HepG2 (cell line): ENCODE measurements around the gene RABGAP1L. TPM values are rescaled to one million over a fixed set of nuclear protein-coding genes. Genes with fewer than 3 reads are reported as not detected.
A peak's percentile ranks its signal among the peaks of the same experiment; 100 is the strongest.

ENCODE experiments used
- AHDC1 ChIP-seq: sonication (generic); formaldehyde crosslinking; IDR thresholded peaks from 2 replicates; pipeline ENCODE4 v1.5.1; 2020; ENCODE audit warnings: mild to moderate bottlenecking, missing genetic modification reagents, borderline replicate concordance
- CC2D1A ChIP-seq: sonication (generic); formaldehyde crosslinking; IDR thresholded peaks from 2 replicates; pipeline ENCODE4 v1.8.1; 2023; ENCODE audit warnings: mild to moderate bottlenecking, missing genetic modification reagents
- FOXO1 ChIP-seq: sonication (generic); formaldehyde crosslinking; IDR thresholded peaks from 2 replicates; pipeline ENCODE4 v1.4.0; 2020; ENCODE audit warnings: missing genetic modification reagents
- FOXP1 ChIP-seq, 2 experiments: fragments of 450-650 bp in 1 of 2; IDR thresholded peaks; 2 replicates each; pipeline ENCODE4 v1.6.1; 2017 to 2018; ENCODE audit warnings: antibody characterized with exemption in 1 of 2
- HMG20A ChIP-seq: IDR thresholded peaks from 2 replicates; pipeline ENCODE4 v1.6.1; 2016; ENCODE audit warnings: borderline replicate concordance
- HNF4A ChIP-seq: sonication (generic); formaldehyde crosslinking; IDR thresholded peaks from 2 replicates; pipeline ENCODE4 v1.4.0; 2020; ENCODE audit warnings: missing genetic modification reagents
- MXD4 ChIP-seq: IDR thresholded peaks from 2 replicates; pipeline ENCODE4 v1.6.1; 2016; ENCODE audit warnings: mild to moderate bottlenecking, missing biosample characterization, missing genetic modification reagents
- SP1 ChIP-seq, 2 experiments: fragments of 450-650 bp in 1 of 2; sonication (generic) in 1 of 2; formaldehyde crosslinking in 1 of 2; IDR thresholded peaks; 2 replicates each; pipeline versions ENCODE4 v1.4.0 to v1.6.1; 2016 to 2020; ENCODE audit warnings: missing genetic modification reagents in 1 of 2
- STAG1 ChIP-seq: sonication (generic); formaldehyde crosslinking; IDR thresholded peaks from 2 replicates; pipeline ENCODE4 v1.4.0; 2020; ENCODE audit warnings: missing genetic modification reagents
- ZGPAT ChIP-seq: IDR thresholded peaks from 2 replicates; pipeline ENCODE4 v1.6.1; 2016; ENCODE audit warnings: mild to moderate bottlenecking
- polyA plus RNA-seq, 8 experiments: library from polyadenylated mRNA; depleted of rRNA in 3 of 8; stranded (reverse) in 7 of 8; unstranded in 1 of 8; fragments of >200 nt; fragmentation: Illumina TruSeq in 4 of 8; extraction: Trizol in 4 of 8; gene quantifications; 2 replicates each; pipeline versions ENCODE4 v1.2.1 to v1.2.3, GENCODE V29; 2011 to 2016; ENCODE audit warnings: low read depth in 4 of 8, missing spikeins in 1 of 8, mixed read lengths in 1 of 8; ENCODE audit not compliant: insufficient read depth in 1 of 8
- total RNA-seq, 5 experiments: library from RNA; depleted of rRNA; stranded (reverse); fragments of >200 nt; fragmentation: Illumina TruSeq; extraction: Trizol; gene quantifications; 2 replicates each; pipeline ENCODE4 v1.2.3, GENCODE V29; 2016; ENCODE audit warnings: low read depth in 1 of 5

The RABGAP1L gene
- total and polyA plus RNA-seq, 2 of the 13 experiments (the other 11 are each of a cell fraction or from before 2014, with no cell fraction given) = 7.9 to 22.6 TPM

DNA sequence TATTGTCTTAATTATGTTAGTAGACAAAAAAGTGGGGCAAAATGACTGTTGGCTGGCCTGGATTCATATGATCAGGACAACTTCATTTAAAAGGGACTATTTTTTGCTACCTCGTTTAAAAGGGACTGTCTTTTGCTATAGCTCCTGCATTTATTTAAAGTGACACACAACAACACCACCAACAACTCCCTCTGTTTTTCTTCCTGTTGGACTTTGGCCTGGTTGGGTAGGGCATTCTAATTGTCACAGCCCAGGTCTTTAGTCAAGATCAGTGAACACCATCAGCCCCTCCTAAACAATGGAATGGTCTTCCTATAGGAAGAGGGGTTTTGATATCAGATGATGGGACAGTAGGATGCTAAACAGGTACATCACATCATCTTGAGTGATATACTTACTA, 530.2 kb downstream of the RABGAP1L start (continued):
- TF ChIP-seq AHDC1 (CRISPR knock-in tag) (peak; percentile 90; the same call in 1 of the 2 replicates), STAG1 (CRISPR knock-in tag) (0 out of 2 replicates have a peak, but pooled peaks have one; percentile 7), FOXO1 (peak; percentile 68; the same call in 1 of the 2 replicates), FOXP1 (IDR thresholded peaks at IDR 0.05) (no peak), FOXP1 (CRISPR knock-in tag; IDR thresholded peaks at IDR 0.05) (peak; percentile 87), CC2D1A (no peak), ZGPAT (CRISPR knock-in tag) (peak; percentile 61), HMG20A (CRISPR knock-in tag) (peak; percentile 89), SP1 (IDR thresholded peaks at IDR 0.05) (no peak), SP1 (CRISPR knock-in tag; IDR thresholded peaks at IDR 0.05) (no peak), MXD4 (0 out of 2 replicates have a peak, but pooled peaks have one; percentile 43), HNF4A (CRISPR knock-in tag) (peak; percentile 89)
